WERI-Rb-1 (cell line): ENCODE results near the gene IKBKE.
"Not testable (repeated sequence)": the region's sequence is repeated elsewhere in the genome, so short reads cannot be mapped to it uniquely, and the experiment has no call there.

Source experiments
- DNase-seq: peaks from one replicate; pipeline ENCODE4 v3.0.0-alpha.2; 2020
- H3K27ac ChIP-seq: fragments of 250-450 bp; sonication (Bioruptor Pico); 2 replicates; pipeline ENCODE4 v1.5.1; 2020; ENCODE audit warnings: mild to moderate bottlenecking, moderate library complexity
- H3K27me3 ChIP-seq: fragments of 250-450 bp; sonication (Bioruptor Pico); 2 replicates; pipeline ENCODE4 v1.5.1; 2021; ENCODE audit warnings: mild to moderate bottlenecking, low read depth, moderate library complexity; ENCODE audit not compliant: insufficient read depth, severe bottlenecking
- H3K36me3 ChIP-seq: fragments of 250-450 bp; sonication (Bioruptor Pico); 2 replicates; pipeline ENCODE4 v1.5.1; 2020; ENCODE audit warnings: mild to moderate bottlenecking, moderate library complexity
- H3K4me3 ChIP-seq: 2 replicates; pipeline ENCODE4 v1.5.1; 2011; ENCODE audit warnings: low read depth, mild to moderate bottlenecking, control low read depth, low read length
- H3K9me3 ChIP-seq: fragments of 250-450 bp; sonication (Bioruptor Pico); 2 replicates; pipeline ENCODE4 v1.5.1; 2021; ENCODE audit warnings: mild to moderate bottlenecking, moderate library complexity; ENCODE audit not compliant: severe bottlenecking
- TF ChIP-seq, protein P1 (sequence below): IDR thresholded peaks from 2 replicates; pipeline ENCODE4 v1.5.1; 2011; ENCODE audit warnings: low read depth, mild to moderate bottlenecking, control low read depth, inconsistent platforms, low read length

The IKBKE gene

DNA sequence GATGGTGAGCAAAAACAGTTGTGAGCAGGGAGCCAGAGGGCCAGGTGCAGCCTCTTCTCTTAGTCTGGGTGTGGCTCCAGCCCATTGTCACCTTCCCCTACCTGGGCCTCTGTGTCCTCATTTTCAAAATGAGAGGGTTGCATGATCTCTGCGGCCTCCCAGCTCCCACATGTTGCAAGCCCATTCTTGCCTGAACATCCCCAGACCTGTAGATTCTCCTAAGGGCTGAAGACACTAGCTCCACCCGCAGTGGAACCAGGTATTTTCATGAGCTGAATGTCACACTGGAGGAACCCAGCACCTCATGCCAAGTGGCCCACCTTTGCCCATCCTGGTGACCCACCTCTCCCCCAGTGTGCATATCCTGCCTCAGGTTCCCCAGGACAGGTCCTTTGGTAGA is 12.3 kb downstream of the IKBKE start:
- TF ChIP-seq, protein P1, sequence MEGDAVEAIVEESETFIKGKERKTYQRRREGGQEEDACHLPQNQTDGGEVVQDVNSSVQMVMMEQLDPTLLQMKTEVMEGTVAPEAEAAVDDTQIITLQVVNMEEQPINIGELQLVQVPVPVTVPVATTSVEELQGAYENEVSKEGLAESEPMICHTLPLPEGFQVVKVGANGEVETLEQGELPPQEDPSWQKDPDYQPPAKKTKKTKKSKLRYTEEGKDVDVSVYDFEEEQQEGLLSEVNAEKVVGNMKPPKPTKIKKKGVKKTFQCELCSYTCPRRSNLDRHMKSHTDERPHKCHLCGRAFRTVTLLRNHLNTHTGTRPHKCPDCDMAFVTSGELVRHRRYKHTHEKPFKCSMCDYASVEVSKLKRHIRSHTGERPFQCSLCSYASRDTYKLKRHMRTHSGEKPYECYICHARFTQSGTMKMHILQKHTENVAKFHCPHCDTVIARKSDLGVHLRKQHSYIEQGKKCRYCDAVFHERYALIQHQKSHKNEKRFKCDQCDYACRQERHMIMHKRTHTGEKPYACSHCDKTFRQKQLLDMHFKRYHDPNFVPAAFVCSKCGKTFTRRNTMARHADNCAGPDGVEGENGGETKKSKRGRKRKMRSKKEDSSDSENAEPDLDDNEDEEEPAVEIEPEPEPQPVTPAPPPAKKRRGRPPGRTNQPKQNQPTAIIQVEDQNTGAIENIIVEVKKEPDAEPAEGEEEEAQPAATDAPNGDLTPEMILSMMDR: no peak
- DNase-seq: no peak
- no peak overlapping the region for H3K27ac ChIP-seq
- H3K9me3 ChIP-seq: no peaks in the 10 kb centered on the region
- H3K4me3 ChIP-seq: no peak overlapping the region
- H3K36me3 ChIP-seq: no peaks in the 10 kb centered on the region
- H3K27me3 ChIP-seq: no peaks in the 10 kb centered on the region

- not testable (repeated sequence) for H3K27ac ChIP-seq, H3K27me3 ChIP-seq, H3K4me3 ChIP-seq, H3K36me3 ChIP-seq, DNase-seq, H3K9me3 ChIP-seq
Measured at GRCh38 chr1:206483864-206484263, 13.6 kb downstream of the IKBKE start.

DNA sequence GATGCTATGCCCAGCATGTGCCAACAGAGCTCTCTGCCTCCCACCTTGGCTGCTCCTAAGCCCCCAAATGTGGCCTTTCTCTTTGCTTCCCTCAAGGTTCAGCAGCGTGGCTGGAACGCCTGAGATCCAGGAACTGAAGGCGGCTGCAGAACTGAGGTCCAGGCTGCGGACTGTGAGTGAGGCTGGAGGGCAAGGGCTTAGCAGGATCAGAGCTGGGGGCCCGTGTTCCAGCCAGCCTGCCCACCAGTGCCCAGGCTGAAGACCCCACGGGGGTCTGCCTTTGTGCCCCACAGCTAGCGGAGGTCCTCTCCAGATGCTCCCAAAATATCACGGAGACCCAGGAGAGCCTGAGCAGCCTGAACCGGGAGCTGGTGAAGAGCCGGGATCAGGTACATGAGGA is 14.6 kb downstream of the IKBKE start:
- Histone ChIP-seq H3K27ac (no peak overlapping the region), H3K9me3 (no peaks in the 10 kb centered on the region), H3K36me3 (no peaks in the 10 kb centered on the region), H3K27me3 (no peaks in the 10 kb centered on the region), H3K4me3 (no peak overlapping the region)
- no peak for DNase-seq
- TF ChIP-seq, protein P1: no peak

- DNase-seq: no peak
- TF ChIP-seq, protein P1: no peak
- H3K4me3 ChIP-seq: no peak overlapping the region
- H3K27ac ChIP-seq: no peak overlapping the region
- no peaks in the 10 kb centered on the region for H3K27me3 ChIP-seq
- no peaks in the 10 kb centered on the region for H3K36me3 ChIP-seq
- no peaks in the 10 kb centered on the region for H3K9me3 ChIP-seq
Measured at GRCh38 chr1:206486995-206487788, 16.9 kb downstream of the IKBKE start.

GRCh38 chr1:206487970-206488369 is 17.7 kb downstream of the IKBKE start:
- Histone ChIP-seq H3K27ac (no peak overlapping the region), H3K36me3 (no peaks in the 10 kb centered on the region), H3K4me3 (no peak overlapping the region), H3K27me3 (no peaks in the 10 kb centered on the region), H3K9me3 (no peaks in the 10 kb centered on the region)
- TF ChIP-seq, protein P1: no peak
- no peak for DNase-seq

- Histone ChIP-seq H3K27ac (no peak overlapping the region), H3K27me3 (no peaks in the 10 kb centered on the region), H3K4me3 (no peak overlapping the region), H3K9me3 (no peaks in the 10 kb centered on the region), H3K36me3 (no peaks in the 10 kb centered on the region)
- TF ChIP-seq, protein P1: no peak
- no peak for DNase-seq
Measured at GRCh38 chr1:206488466-206488865, 18.2 kb downstream of the IKBKE start.
